Amygdala (tissue), 56 donors: ENCODE measurements around the gene PTPN18.

Source experiments
- DNase-seq, 56 donors: peaks; one replicate each; lab custom pipeline; 2025; lab: John Stamatoyannopoulos, UW

PTPN18 gene

DNA sequence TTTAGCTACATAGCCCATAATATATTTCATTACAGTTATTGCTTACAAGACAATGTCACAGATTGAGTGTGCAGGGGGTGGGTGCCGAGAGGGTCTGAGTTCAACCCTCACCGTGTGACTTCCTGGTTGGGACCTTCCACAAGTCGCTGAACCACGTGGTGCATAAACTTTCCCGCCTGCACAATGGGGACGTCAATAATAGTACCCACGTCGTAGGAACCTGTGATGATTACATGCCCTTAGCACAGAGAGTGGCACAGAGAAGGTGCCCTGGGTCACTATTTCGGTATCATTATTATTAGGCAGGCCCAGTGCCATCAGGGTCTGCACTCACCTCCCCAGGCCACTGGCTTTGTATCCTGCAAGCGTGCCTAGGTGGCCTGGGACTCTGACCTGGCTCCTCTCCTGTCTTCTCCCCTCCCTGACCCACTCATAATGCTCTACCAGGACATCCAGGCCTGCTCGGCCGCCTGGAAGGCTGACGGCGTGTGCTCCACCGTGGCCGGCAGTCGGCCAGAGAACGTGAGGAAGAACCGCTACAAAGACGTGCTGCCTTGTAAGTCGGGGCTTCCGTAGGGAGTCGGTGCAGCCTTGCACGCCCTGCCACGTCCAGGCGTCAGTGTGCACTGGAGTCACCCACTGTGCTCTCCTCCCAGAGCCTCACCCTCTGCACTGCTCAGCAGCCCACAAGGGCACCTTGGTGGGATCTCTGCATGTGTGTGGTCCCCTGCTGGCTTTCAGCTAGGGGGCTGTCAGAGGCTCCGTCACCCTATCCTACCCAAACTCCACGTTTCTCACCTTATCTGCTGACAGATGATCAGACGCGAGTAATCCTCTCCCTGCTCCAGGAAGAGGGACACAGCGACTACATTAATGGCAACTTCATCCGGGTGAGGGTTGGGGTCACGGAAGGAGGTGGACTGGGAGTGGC, 2.8 kb downstream of the PTPN18 start:
- DNase-seq: no peak

DNA sequence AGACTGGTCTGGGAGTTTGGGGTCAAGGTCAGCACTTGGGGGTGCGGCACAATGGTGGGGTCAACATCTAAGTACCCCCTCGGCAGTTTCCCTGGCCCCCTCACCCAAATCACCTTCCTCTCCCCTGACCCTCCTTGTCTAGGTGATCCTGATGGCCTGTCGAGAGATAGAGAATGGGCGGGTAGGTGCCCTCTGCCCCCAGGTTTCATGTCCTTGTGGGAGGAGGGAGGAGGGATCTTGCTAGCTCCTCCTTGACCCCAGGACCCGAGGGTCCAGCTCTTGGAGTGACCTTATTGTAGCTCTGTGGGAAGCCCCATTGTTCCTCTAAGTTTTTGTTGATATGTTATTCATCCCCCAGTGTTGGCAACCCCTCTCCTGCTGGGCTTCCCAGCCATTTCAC, 3.6 kb downstream of the PTPN18 start:
- no peak for DNase-seq

DNA sequence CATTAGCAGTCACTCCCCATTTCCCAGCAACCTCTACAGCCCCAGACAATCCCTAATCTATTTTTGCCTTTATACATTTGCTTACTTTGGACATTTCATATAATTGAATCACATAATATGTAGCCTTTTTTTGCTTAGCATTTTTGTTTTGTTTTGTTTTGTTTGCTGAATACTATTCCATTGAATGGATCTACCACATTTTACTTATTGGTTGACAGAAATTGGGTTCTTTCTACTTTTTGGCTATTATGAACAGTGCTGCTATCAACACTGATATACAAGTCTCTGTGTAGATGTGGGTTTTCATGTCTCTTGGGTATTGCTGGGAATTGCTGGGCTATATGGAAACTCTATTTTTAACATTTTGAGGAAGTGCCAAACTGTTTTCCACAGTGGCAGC, 7.6 kb downstream of the PTPN18 start:
- DNase-seq: no peak

DNA sequence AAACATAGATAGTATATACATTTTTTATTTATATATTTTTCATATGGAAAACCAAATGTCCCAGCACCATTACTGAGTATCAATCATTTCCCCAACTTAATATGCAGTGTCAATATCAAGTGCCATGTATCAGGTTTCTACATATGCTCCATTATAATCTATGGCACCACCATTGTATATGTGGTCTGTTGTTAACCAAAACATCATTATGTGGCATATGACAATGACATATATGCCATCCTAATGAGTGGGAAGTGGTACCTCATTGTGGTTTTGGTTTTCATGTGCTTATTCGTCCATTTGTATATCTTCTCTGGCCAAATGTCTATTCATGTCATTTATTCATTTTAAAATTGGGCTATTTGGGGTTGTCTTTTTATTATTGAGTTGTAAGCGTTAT, 9.2 kb downstream of the PTPN18 start:
- no peak for DNase-seq

DNA sequence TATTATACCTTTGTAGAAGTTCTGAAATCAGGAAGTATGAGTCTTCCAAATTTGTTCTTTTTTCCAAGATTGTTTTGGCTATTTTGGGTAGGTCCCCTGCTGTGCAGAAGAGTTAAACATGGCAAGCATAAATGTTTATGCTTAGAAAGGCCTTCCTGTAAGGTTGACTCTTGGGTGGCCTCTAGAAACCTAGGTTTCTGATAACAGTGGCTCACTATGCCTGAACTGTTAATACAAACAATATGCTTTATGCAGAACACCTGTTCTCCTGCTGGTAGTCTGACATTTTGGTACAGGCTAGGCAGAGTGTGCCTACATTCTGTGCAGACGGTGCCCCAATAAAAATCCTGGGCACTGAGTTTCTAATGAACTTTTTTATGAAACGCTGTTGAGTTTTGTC, 10.1 kb downstream of the PTPN18 start:
- no peak for DNase-seq

DNA sequence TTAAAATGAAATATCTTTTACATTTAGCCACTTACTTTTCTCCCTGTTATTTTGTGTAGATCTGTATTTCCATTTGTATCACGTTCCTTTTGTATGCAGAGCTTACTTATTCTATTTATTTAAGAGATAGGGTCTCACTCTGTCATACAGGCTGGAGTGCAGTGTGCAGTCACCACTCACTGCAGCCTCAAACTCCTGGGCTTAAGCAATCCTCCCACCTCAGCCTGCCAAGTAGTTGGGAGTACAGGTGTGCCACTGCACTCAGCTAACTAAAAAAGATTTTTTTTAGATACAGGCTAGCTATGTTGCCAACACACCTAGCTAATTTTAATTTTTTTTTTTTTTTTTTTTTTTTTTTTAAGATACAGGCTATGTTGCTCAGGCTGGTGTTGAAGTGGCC, 10.9 kb downstream of the PTPN18 start:
- no peak for DNase-seq

DNA sequence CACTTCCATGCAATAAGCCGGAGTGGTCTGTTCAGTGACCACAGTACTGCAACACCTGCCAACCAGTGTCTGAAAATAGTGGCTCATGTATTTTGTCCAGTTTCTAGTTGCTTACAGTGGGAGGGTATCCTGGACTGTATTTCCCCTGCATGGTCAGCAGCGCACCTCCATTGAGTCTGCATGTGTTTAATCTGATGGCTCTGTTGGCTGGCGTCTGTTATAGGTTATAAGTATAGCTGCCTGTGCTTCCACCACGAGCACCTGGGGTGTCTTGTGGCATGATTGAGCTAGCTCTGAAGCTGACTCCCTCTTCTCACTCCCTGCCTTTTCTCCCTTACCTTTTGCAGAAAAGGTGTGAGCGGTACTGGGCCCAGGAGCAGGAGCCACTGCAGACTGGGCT, 12.9 kb downstream of the PTPN18 start:
- DNase-seq: no peak

DNA sequence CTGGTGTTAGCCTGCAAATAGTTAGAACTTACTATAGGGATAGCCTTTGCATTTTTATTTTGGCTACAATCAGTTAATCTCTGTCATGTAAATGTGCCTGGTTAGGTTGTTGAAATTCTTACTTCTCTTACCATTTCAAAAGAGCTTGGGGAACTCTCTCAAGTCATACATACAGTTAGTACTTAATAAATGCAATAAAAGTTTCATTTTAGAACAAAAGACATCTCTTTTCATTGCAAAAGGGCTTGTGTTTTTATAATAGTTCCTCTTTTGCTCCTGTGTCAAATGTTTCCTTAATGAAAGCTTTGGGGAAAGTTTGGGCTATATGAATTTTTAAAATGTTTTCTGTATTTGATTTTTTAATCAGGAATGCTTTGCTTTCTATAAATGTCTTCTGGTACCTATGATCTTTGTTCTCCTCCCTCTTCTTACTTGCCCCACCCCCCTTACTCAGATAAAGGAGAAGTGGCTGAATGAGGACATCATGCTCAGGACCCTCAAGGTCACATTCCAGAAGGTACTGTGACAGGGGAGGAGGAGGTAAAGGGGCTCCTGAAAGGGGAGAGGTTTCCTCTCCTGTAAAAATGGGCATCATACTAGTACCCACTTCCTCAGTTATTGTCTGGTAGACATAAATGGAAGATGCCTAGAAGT, 13.6 kb downstream of the PTPN18 start:
- DNase-seq: no peak

DNA sequence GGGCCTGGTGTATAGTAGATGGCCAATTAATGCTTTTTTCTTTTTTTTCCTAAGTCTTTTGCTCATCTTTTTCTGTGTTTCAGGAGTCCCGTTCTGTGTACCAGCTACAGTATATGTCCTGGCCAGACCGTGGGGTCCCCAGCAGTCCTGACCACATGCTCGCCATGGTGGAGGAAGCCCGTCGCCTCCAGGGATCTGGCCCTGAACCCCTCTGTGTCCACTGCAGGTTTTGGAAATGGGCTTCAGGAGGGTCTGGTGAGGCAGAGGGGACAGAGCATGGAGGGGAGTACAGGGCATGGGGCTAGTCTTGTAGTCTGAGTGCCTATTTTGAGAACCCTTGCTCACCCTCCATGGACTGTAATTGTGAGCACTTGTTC, 14.1 kb downstream of the PTPN18 start:
- no peak for DNase-seq

DNA sequence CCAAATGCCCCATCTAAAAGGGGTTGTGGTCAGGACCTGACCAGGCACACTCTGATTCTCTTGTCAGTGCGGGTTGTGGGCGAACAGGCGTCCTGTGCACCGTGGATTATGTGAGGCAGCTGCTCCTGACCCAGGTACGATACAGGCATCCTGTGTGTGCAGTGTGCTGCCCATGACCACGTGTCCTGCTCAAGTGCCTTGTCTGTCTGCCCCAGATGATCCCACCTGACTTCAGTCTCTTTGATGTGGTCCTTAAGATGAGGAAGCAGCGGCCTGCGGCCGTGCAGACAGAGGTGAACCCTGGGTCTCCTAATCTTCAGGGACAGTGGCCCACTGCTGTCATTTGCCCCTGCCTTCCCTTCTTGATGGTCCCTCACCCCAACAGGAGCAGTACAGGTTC, 14.6 kb downstream of the PTPN18 start:
- DNase-seq: no peak

DNA sequence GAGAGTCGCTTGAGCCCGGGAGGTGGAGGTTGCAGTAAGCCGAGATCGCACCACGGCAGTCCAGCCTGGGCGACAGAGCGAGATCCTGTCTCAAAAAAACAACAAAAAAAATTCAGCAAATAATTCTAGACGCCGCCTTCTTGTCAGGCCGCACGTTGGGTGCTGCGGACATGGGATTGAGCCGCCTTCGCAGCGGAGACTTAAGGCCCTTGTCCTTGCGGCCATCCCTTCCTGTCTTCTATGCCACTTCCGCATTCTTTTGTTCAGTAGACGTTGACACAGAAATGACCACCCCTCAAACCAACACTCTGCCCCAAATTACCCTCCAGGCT, 15.8 kb downstream of the PTPN18 start:
- peak in 1 of 56 donors; percentile 44 for DNase-seq

DNA sequence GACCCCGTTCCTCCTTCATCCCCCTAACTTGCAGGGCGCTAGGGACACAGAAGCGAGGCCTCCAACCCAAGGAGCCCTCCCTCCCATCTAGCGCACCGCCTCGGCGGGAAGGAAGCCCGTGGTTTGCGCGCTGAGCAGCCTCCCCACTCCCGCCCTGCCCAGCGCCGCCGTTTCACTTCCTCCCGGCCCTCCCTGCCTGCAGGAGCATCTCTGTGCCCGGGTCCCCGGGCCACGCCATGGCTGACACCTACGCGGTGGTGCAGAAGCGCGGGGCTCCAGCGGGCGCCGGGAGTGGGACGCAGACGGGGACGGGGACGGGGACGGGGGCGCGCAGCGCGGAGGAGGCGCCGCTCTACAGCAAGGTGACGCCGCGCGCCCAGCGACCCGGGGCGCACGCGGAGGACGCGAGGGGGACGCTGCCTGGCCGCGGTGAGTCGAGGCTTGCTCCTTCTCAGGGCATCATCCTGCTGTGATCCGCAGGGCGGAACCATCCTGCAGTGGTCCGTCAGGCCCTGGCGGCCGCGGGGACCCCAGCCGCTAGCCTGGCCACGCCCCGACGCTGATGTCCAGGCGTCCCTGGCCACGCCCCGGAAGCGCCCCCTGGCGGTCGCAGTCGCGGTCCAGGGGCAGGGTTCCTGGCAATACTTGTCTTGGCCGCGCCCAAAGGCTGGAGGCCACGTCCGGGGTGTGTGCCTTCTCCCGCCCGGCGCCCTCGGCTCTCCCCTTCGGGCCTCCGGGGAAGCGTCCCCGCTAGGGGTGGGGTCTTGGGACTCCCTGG, 16.4 kb downstream of the PTPN18 start:
- DNase-seq: peak in 55 of 56 donors; percentile 14 to 92 (median 72)

DNA sequence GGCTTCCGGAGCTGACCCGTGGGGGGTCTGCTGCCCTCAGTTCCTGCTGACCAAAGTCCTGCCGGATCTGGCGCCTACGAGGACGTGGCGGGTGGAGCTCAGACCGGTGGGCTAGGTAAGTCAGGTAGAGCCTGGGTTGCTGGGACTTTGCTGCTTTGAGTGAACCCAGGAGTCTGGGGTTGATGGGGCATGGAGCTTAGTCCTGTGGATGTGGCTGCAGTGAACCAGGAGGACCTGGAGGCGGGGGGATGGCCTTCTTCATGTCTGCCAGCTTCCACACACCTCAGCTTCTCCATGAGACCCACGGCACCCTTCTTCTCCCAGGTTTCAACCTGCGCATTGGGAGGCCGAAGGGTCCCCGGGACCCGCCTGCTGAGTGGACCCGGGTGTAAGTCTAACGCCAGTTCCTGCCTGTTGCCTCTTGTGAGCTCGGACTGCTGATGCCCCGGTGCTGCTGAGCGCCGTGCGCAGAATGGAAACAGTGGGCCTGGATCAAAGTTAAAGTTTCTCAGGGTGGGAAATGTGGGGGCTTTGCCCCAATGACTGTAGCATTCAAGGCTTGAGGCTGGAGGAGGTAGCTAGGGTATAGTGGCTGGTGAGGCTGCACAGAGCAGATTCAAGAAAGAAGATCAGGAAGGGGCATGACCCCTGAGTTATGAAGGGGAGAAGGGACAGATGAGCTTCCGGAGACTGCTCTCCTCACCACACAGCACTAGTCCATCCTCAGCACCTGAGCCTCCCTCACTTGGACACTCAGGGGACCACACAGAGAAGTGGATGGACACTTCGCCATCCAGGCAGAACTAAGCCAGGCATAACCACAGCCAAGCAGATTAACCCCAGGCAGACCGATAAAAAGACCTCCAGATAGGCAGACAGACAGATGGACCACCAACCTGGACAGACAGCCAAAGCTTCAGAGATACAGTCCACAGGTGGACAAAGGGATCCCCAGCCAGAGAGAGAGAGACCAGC, 17.3 kb downstream of the PTPN18 start:
- no peak for DNase-seq

DNA sequence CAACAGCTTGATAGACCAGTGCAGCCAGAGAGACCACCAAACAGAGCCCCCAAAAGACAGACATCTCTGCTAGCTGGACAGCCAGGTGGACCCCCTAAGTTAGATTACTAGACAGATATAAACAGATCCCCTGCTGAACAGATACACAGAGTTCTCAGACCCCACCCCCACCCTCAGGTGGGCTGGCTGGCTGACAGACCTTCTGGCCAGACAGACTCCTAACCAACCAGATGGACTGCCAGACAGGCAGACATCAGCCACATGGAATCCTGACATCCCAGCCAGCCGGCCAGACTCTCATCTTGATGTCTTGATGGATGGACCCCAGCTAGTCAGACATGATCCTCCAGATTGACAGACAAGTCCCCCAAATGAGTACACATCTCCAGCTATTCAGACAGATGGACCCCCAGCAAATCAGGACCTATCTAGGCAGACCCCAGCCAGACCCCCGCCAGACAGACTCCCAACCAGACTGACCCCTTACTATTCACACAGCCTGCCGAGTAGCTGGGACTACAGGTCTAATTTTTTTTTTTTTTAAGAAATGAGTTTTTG, 18.0 kb downstream of the PTPN18 start:
- no peak for DNase-seq

DNA sequence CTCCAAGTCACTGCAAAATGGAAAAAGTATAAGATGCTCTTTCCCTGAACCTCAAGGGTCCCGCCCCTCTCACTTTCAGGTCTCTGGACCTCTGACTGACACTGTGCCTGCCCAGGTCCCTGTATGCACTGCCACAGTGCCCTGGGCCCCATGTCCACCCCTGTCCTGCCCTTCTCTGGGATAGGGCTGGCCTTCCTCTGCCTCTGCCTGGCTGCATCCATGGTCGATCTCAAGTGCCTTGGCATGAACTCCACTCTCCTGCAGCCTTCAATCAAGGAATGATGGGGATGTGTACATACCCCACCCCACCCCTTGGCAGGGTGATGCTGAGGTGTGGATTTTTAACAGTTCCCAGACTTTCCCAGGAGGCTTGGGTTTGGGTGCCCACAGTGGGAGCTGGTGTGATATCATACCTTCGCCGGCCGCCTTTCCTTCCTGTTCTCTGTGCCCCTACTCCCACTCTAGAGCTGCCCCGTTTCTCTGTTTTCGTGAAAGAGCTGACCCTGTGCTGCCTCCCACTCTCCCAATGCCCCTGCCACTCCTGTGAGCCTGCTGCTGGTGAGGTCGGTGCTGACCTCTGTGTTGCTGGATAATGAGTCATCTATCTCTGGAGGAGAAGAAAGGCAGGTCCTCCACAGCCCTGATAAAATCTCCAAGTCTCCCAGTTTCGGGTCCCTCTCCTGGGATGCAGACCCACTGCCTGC, 18.9 kb downstream of the PTPN18 start:
- DNase-seq: no peak

DNA sequence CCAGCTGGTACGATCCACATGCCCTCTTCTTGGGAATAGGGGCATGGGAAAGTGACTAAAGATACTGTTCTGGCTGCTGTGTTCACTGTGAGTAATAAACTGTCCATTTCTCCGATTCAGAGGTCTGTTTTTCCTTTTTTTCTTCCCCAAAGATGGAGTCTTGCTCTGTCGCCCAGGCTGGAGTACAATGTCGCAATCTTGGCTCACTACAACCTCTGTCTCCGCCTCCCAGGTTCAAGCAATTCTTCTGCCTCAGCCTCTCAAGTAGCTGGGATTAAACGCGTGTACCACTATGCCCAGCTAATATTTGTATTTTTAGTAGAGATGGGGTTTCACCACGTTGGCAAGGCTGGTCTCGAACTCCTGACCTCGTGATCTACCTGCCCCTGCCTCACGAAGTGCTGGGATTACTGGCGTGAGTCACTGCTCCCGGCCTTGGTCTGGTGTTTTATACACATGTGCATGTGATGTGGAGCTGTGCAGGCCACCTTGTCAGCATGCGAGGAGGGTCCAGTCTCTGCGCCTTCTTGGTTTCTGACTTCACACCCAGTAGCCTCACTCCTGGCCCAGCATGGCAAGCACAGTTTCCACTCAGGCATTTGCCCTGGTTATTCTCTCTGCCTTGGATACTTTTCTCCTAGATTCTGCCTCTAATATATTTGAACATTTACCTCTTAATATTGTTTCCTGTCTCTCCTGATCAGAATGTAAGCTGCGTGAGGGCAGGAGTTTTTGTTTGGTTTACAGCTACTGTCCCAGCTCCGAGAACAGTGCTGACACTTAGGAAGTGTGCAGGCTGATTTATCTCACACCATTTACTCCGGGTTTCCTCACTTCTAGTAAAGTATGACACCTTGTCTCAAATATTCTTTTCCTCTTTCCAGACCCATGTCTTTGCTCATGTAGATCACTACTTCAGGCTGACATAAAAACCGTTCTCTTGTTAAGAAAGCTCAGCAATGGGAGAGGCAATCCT, 19.7 kb downstream of the PTPN18 start:
- no peak for DNase-seq

DNA sequence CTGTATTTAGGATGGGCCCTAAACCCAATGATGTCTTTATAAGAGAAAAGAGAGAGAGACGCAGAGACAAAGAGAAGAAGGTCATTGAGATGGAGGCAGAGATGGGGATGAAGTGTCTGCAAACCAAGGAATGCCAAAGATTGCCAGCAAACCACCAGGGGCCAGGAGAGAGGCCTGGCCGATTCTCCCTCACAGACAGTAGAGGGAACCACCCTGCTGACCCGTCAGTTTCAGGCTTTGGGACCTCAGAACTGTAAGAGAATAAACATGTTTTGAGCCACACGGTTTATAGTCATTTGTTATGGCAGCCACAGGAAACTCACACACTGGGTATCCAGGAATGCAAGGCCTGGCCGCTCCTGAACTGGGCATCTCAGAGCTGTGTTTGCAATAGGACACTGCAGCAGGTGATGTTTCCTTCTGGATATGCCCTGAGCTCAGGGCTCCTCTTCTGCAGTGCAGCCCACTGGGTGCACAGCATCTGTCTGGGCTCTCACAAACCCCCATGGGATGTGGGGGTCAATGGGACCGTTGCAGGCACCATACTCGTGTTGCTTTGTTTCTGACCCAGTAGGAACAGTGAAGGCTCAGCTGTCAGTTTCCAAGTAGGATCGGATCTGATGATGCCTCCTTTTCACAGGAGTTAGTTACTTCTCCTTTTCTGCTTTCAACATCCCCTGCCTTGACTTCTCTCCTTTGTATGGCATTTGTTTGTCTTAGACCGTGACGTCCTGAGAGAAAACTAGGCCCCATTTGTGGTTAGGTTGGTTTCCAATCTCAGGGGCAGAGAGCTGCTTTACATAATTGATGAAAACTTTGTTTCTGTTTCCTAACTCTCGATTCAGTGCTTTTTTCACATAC, 20.8 kb downstream of the PTPN18 start:
- no peak for DNase-seq
